ENCODE measurements around the gene ING5.
A peak's percentile ranks its signal among the peaks of the same experiment; 100 is the strongest.

Gene ING5

DNA sequence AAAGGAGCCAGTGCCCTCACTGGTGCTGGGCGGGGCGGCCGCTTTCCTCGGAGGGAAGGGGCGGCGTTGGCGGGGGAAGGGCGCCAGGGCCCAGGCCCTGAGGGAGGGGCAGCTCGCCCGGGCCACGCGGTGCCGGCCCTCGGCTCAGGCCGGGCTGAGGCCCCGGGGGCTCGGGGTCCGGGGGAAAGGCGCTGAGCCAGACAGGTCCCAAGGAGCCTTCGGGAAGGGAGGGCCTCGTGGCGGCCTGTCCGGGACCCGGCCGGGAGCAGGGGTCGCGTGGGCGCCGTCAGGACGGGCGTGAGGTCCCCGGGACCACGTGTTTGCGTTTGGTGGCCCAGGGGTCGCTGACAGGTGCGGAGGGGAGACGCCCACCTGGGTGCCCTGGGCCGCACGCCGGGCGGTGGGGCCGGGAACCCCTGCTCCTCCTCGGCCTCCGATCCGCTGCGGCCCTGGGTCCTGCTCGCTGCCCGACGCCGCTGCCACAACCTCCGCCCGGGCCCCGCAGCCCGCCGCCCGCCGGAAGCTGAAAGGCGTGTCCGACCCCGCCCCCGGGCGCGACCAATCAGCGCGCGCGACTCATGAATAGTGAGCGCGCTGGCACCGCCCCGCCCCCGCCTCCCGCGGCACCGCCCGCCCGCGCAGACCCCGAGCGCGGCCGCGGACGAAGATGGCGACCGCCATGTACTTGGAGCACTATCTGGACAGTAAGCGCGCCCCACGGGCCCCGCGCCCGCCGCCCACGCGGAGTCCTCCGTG, at the start of gene ING5:
ING5 (plus strand) TSS at position 641 of the 756 bp plus-strand sequence; CDS start at position 668, 27 bp downstream.
- Histone ChIP-seq H3K36me3 (ENCODE audit: control insufficient read depth, insufficient read depth, low read length, severe bottlenecking) (peaks cover 14% of the 10 kb centered on the region), H3K9me3 (ENCODE audit: control insufficient read depth, low read length) (no peaks in the 10 kb centered on the region)

DNA sequence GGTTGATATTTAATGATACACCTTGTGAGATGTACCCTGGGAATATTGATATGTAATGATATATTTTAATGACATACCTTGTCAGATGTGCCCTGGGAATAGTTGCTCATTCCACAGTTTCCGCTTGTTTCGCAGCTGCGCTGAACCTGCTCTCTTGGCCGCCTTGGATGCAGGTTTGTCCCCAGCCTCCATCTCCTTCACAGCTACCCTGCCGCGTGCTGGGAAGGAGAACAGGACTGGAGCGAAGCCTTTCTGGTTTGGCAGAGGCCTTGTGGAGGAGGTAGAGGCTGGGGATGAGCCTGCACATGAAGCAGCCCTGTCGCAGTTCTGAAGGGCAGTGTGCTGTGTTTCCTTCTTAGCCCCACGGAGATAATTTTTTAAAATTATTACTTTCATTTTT, 49.7 kb upstream of the ING5 start:
- Histone ChIP-seq H3K9me3 (ENCODE audit: control insufficient read depth, low read length) (no peaks in the 10 kb centered on the region), H3K9ac (ENCODE audit: low read length) (no peak overlapping the region), H3K4me1 (ENCODE audit: control insufficient read depth, insufficient read depth, low read length) (peaks cover 11% of the 10 kb centered on the region), H3K4me3 (ENCODE audit: low read length) (no peak overlapping the region), H3K36me3 (ENCODE audit: control insufficient read depth, insufficient read depth, low read length, severe bottlenecking) (peaks cover 58% of the 10 kb centered on the region), H3K27me3 (replicated peaks; ENCODE audit: control insufficient read depth, insufficient read depth, low read length) (no peaks in the 10 kb centered on the region)
- no peak for DNase-seq (ENCODE audit: low read depth)

More for the DNA sequence above, at the start of gene ING5:
- peaks cover 13% of the 10 kb centered on the region for H3K4me1 ChIP-seq (ENCODE audit: control insufficient read depth, insufficient read depth, low read length)
- DNase-seq (ENCODE audit: low read depth), result peak; percentile 98
- H3K4me3 ChIP-seq (ENCODE audit: low read length), result peak within 1 kb of the TSS; percentile 88
- peak within 1 kb of the TSS; percentile 92 for H3K9ac ChIP-seq (ENCODE audit: low read length)
- no peaks in the 10 kb centered on the region for H3K27me3 ChIP-seq (replicated peaks; ENCODE audit: control insufficient read depth, insufficient read depth, low read length)

DNA sequence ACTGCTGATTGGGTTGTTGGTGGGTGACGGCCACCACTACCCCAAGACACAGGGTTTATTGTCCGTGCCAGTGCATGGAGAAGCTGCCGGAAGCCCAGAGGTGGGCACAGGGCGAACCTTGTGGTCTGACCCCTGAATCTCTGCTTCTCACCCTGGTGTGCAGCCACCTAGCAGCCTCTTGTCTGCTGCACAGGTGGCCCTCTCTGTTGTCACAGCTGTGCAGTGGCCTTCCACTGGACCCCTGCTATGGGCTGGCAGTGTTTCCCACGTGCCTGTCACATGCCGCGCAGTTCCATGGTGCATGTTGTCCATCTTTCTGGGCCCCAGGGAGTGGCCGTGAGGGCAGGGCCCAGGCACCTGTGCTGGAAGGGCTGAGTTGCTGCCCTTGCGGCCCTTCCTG, 49.1 kb upstream of the ING5 start:
- peaks cover 64% of the 10 kb centered on the region for H3K36me3 ChIP-seq (ENCODE audit: control insufficient read depth, insufficient read depth, low read length, severe bottlenecking)
- no peak overlapping the region for H3K9ac ChIP-seq (ENCODE audit: low read length)
- no peak overlapping the region for H3K4me3 ChIP-seq (ENCODE audit: low read length)
- no peak for DNase-seq (ENCODE audit: low read depth)
- H3K4me1 ChIP-seq (ENCODE audit: control insufficient read depth, insufficient read depth, low read length), result peaks cover 10% of the 10 kb centered on the region
- no peaks in the 10 kb centered on the region for H3K27me3 ChIP-seq (replicated peaks; ENCODE audit: control insufficient read depth, insufficient read depth, low read length)
- H3K9me3 ChIP-seq (ENCODE audit: control insufficient read depth, low read length), result no peaks in the 10 kb centered on the region

- DNase-seq (ENCODE audit: low read depth), result no peak
- Histone ChIP-seq H3K4me1 (ENCODE audit: control insufficient read depth, insufficient read depth, low read length) (peaks cover 10% of the 10 kb centered on the region), H3K9me3 (ENCODE audit: control insufficient read depth, low read length) (no peaks in the 10 kb centered on the region), H3K9ac (ENCODE audit: low read length) (no peak overlapping the region), H3K4me3 (ENCODE audit: low read length) (no peak overlapping the region), H3K36me3 (ENCODE audit: control insufficient read depth, insufficient read depth, low read length, severe bottlenecking) (peaks cover 67% of the 10 kb centered on the region), H3K27me3 (replicated peaks; ENCODE audit: control insufficient read depth, insufficient read depth, low read length) (no peaks in the 10 kb centered on the region)
Observed at GRCh38 chr2:241653210-241653750, 48.6 kb upstream of the ING5 start.

DNA sequence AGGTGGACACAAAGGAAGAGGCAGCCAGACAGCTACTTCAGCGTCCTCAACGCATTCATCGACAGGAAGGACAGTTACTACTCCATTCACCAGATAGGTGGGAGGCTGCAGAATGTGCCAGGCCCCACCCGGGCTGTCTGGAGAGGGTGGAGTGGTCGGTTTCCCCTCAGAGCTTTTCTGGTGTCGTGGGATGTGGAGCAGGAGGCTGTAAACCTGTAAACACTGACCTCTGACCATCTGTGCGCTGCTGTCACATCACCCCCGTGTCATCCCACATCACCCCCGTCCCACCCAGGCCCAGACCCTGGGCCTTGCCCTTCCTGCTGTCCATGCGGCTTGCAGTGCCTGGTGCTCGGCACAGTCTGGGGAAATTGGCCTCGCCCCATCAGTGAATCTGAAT, 47.3 kb upstream of the ING5 start:
- Histone ChIP-seq H3K36me3 (ENCODE audit: control insufficient read depth, insufficient read depth, low read length, severe bottlenecking) (peaks cover 77% of the 10 kb centered on the region), H3K9ac (ENCODE audit: low read length) (no peak overlapping the region), H3K9me3 (ENCODE audit: control insufficient read depth, low read length) (no peaks in the 10 kb centered on the region), H3K27me3 (replicated peaks; ENCODE audit: control insufficient read depth, insufficient read depth, low read length) (no peaks in the 10 kb centered on the region), H3K4me1 (ENCODE audit: control insufficient read depth, insufficient read depth, low read length) (peaks cover under 1% of the 10 kb centered on the region), H3K4me3 (ENCODE audit: low read length) (no peak overlapping the region)
- no peak for DNase-seq (ENCODE audit: low read depth)

GRCh38 chr2:241655516-241656189, 46.2 kb upstream of the ING5 start:
- H3K9me3 ChIP-seq (ENCODE audit: control insufficient read depth, low read length), result no peaks in the 10 kb centered on the region
- no peak for DNase-seq (ENCODE audit: low read depth)
- H3K4me3 ChIP-seq (ENCODE audit: low read length), result no peak overlapping the region
- H3K27me3 ChIP-seq (replicated peaks; ENCODE audit: control insufficient read depth, insufficient read depth, low read length), result no peaks in the 10 kb centered on the region
- H3K4me1 ChIP-seq (ENCODE audit: control insufficient read depth, insufficient read depth, low read length), result no peaks in the 10 kb centered on the region
- no peak overlapping the region for H3K9ac ChIP-seq (ENCODE audit: low read length)
- peaks cover 85% of the 10 kb centered on the region for H3K36me3 ChIP-seq (ENCODE audit: control insufficient read depth, insufficient read depth, low read length, severe bottlenecking)

- Histone ChIP-seq H3K27me3 (replicated peaks; ENCODE audit: control insufficient read depth, insufficient read depth, low read length) (no peaks in the 10 kb centered on the region), H3K4me3 (ENCODE audit: low read length) (no peak overlapping the region), H3K36me3 (ENCODE audit: control insufficient read depth, insufficient read depth, low read length, severe bottlenecking) (peaks cover 86% of the 10 kb centered on the region), H3K9ac (ENCODE audit: low read length) (no peak overlapping the region), H3K9me3 (ENCODE audit: control insufficient read depth, low read length) (no peaks in the 10 kb centered on the region), H3K4me1 (ENCODE audit: control insufficient read depth, insufficient read depth, low read length) (no peaks in the 10 kb centered on the region)
- DNase-seq (ENCODE audit: low read depth), result no peak
Observed at GRCh38 chr2:241656190-241656741, 45.6 kb upstream of the ING5 start.

- Histone ChIP-seq H3K27me3 (replicated peaks; ENCODE audit: control insufficient read depth, insufficient read depth, low read length) (no peaks in the 10 kb centered on the region), H3K36me3 (ENCODE audit: control insufficient read depth, insufficient read depth, low read length, severe bottlenecking) (peaks cover 83% of the 10 kb centered on the region), H3K9me3 (ENCODE audit: control insufficient read depth, low read length) (no peaks in the 10 kb centered on the region), H3K9ac (ENCODE audit: low read length) (no peak overlapping the region), H3K4me3 (ENCODE audit: low read length) (no peak overlapping the region), H3K4me1 (ENCODE audit: control insufficient read depth, insufficient read depth, low read length) (no peaks in the 10 kb centered on the region)
- no peak for DNase-seq (ENCODE audit: low read depth)
Observed at GRCh38 chr2:241657786-241658254, 44.0 kb upstream of the ING5 start.

GRCh38 chr2:241658296-241658695, 43.5 kb upstream of the ING5 start:
- Histone ChIP-seq H3K36me3 (ENCODE audit: control insufficient read depth, insufficient read depth, low read length, severe bottlenecking) (peaks cover 78% of the 10 kb centered on the region), H3K9ac (ENCODE audit: low read length) (peak overlapping the region; percentile 4), H3K27me3 (replicated peaks; ENCODE audit: control insufficient read depth, insufficient read depth, low read length) (no peaks in the 10 kb centered on the region), H3K4me3 (ENCODE audit: low read length) (no peak overlapping the region), H3K9me3 (ENCODE audit: control insufficient read depth, low read length) (no peaks in the 10 kb centered on the region), H3K4me1 (ENCODE audit: control insufficient read depth, insufficient read depth, low read length) (no peaks in the 10 kb centered on the region)
- no peak for DNase-seq (ENCODE audit: low read depth)

GRCh38 chr2:241659150-241659739, 42.6 kb upstream of the ING5 start:
- no peaks in the 10 kb centered on the region for H3K27me3 ChIP-seq (replicated peaks; ENCODE audit: control insufficient read depth, insufficient read depth, low read length)
- no peak overlapping the region for H3K4me3 ChIP-seq (ENCODE audit: low read length)
- no peaks in the 10 kb centered on the region for H3K4me1 ChIP-seq (ENCODE audit: control insufficient read depth, insufficient read depth, low read length)
- DNase-seq (ENCODE audit: low read depth), result peak; percentile 77
- peaks cover 73% of the 10 kb centered on the region for H3K36me3 ChIP-seq (ENCODE audit: control insufficient read depth, insufficient read depth, low read length, severe bottlenecking)
- no peaks in the 10 kb centered on the region for H3K9me3 ChIP-seq (ENCODE audit: control insufficient read depth, low read length)
- H3K9ac ChIP-seq (ENCODE audit: low read length), result peak overlapping the region; percentile 4
